ENCODE measurements around the gene DNAJC16.
"Not testable (repeated sequence)": the region's sequence is repeated elsewhere in the genome, so short reads cannot be mapped to it uniquely, and the experiment has no call there.

The DNAJC16 gene

GRCh38 chr1:15526490-15527339 is at the start of gene DNAJC16:
Gene DNAJC16 (plus strand): TSS chr1:15526848. CDS start chr1:15529106, 2,258 bp downstream.
- Mint-ChIP-seq H3K27me3 (no peaks in the 10 kb centered on the region), H3K9me3 (no peaks in the 10 kb centered on the region), H3K27ac (peak within 1 kb of the TSS; percentile 96), H3K4me1 (peaks cover 44% of the 10 kb centered on the region), H3K4me3 (peak within 1 kb of the TSS; percentile 93 to 95)
- peak; percentile 78 for ATAC-seq
- peak; percentile 97 to 99 for DNase-seq

DNA sequence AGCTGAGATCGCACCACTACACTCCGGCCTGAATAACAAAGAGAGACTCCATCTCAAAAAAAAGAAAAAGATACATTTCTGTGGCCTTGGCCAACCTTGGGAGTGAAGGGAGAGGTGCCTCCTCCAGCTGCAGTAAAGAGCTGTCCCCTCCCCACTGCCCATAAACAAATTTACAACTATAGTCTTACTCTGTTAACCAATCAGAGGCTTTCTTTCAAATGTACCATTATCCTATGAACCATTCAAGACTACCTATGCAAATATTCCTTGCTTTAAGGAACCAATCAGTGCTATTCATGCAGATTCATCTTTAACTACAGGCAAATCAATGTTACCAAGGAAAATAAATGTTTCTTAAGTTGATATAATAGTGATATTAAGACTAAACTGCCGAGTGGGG is 49.7 kb upstream of the DNAJC16 start:
- no peaks in the 10 kb centered on the region for H3K27me3 Mint-ChIP-seq

DNA sequence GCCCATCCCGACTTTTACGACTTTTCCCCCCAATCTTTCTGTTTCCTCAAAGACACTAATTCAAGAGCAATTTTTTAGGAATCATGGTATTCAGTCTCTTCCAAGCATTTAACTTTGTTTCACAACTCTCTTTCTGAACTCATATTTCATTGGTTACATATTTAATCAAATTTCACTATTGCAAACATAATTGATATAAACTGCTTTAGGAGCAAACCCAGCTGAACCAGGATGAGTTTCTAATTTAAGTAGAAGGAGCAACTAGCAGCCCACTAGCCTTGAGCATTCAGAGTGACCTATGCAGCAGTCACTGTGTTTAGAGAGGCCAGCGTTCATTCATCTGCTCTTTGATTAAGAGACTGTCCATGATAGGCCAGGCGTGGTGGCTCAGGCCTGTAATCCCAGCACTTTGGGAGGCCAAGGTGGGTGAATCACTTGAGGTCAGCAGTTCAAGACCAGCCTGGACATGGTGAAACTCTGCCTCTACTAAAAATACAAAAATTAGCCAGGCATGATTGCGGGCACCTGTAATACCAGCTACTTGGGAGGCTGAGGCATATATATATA is 48.9 kb upstream of the DNAJC16 start:
- H3K9me3 Mint-ChIP-seq: no peaks in the 10 kb centered on the region

More for the DNA sequence above, 49.7 kb upstream of the DNAJC16 start:
- DNase-seq (no peak), ATAC-seq (no peak)
- Mint-ChIP-seq H3K4me1 (no peaks in the 10 kb centered on the region), H3K9me3 (no peaks in the 10 kb centered on the region), H3K4me3 (no peak overlapping the region), H3K27ac (no peak overlapping the region)

DNA sequence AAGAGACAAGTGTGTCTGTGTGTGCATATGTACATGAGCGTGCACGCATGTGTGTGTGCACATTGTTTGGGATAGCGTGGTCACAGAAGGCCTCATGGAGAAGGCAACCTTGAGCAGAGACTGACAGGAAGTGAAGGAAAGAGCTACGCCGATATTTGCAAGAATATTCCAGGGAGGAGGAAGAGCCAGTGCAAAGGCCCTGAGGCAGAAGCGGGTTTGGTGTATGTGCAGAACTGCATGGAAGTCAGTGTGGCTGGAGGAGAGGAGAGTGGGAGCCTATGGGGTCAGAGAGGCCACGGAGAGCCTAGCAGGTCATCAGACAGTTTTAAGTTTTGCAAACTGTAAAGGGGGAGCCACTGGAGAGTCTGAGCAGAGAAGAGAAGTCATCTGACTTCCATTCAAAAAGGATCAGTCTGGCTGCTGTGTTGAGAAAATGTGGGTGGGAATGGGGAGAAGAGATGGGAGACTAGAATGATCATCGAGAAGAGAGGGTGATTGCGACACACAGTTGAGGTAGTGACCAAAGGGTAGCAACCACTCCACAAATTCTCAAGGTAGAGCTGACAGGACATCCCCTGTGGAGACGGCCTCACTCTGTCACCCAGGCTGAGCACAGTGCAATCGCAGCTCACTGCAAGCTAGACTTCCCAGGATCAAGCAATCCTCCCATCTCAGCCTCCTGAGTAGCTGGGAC is 46.8 kb upstream of the DNAJC16 start:
- Mint-ChIP-seq H3K27ac (no peak overlapping the region), H3K27me3 (no peaks in the 10 kb centered on the region), H3K4me1 (no peaks in the 10 kb centered on the region), H3K4me3 (no peak overlapping the region), H3K9me3 (no peaks in the 10 kb centered on the region)
- ATAC-seq (no peak), DNase-seq (no peak)

More for the DNA sequence above, 48.9 kb upstream of the DNAJC16 start:
- Mint-ChIP-seq H3K27ac (no peak overlapping the region), H3K4me1 (no peaks in the 10 kb centered on the region), H3K27me3 (no peaks in the 10 kb centered on the region), H3K4me3 (no peak overlapping the region)
- DNase-seq (no peak), ATAC-seq (no peak)

GRCh38 chr1:15482455-15482854 is 44.2 kb upstream of the DNAJC16 start:
- H3K4me3 Mint-ChIP-seq, H3K9me3 Mint-ChIP-seq, ATAC-seq, H3K4me1 Mint-ChIP-seq, DNase-seq, H3K27me3 Mint-ChIP-seq, H3K27ac Mint-ChIP-seq: not testable (repeated sequence)

DNA sequence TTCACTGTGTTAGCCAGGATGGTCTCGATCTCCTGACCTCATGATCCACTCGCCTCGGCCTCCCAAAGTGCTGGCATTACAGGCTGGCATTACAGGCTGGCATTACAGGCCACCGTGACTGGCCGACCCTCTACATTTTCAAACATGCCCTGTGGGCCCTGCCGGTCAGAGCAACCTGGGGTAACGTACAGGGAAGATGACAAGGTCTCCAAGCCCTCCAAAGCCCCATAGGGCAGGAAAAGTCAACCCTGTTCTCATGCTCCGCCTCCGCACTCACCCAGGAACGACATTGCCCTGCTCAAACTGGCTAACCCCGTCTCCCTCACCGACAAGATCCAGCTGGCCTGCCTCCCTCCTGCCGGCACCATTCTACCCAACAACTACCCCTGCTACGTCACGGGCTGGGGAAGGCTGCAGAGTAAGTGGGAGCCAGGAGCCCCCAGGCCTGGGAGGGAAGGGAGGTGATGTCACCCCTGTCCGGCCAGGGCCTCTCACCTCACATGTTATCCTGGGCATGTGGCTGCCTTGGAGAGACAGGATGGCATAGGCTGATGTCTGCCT is 43.6 kb upstream of the DNAJC16 start:
- H3K27me3 Mint-ChIP-seq, H3K9me3 Mint-ChIP-seq, DNase-seq, H3K4me3 Mint-ChIP-seq, H3K4me1 Mint-ChIP-seq, ATAC-seq, H3K27ac Mint-ChIP-seq: not testable (repeated sequence)

GRCh38 chr1:15483971-15484370 is 42.7 kb upstream of the DNAJC16 start:
- no peaks in the 10 kb centered on the region for H3K4me1 Mint-ChIP-seq
- no peak overlapping the region for H3K27ac Mint-ChIP-seq
- no peak for ATAC-seq
- no peaks in the 10 kb centered on the region for H3K27me3 Mint-ChIP-seq
- DNase-seq: no peak
- no peak overlapping the region for H3K4me3 Mint-ChIP-seq
- H3K9me3 Mint-ChIP-seq: no peaks in the 10 kb centered on the region

GRCh38 chr1:15484443-15484842 is 42.2 kb upstream of the DNAJC16 start:
- H3K27me3 Mint-ChIP-seq, ATAC-seq, H3K9me3 Mint-ChIP-seq, H3K27ac Mint-ChIP-seq, DNase-seq, H3K4me3 Mint-ChIP-seq, H3K4me1 Mint-ChIP-seq: not testable (repeated sequence)

DNA sequence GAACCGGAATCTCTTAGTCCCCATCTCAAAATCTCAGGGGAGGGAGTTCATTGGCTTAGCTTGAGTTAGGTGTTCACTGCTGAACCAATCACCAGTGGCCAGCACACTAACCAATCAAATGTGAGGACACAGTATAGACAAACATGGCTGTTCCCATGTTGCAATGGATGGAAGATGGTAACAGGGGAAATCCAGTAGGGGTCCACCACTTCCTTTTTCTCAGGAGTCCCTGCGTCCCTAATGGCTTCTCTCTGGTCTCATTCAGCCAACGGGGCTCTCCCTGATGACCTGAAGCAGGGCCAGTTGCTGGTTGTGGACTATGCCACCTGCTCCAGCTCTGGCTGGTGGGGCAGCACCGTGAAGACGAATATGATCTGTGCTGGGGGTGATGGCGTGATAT is 41.0 kb upstream of the DNAJC16 start:
- no peak overlapping the region for H3K4me3 Mint-ChIP-seq
- DNase-seq: no peak
- no peak overlapping the region for H3K27ac Mint-ChIP-seq
- no peaks in the 10 kb centered on the region for H3K9me3 Mint-ChIP-seq
- H3K4me1 Mint-ChIP-seq: no peaks in the 10 kb centered on the region
- no peak for ATAC-seq
- no peaks in the 10 kb centered on the region for H3K27me3 Mint-ChIP-seq

DNA sequence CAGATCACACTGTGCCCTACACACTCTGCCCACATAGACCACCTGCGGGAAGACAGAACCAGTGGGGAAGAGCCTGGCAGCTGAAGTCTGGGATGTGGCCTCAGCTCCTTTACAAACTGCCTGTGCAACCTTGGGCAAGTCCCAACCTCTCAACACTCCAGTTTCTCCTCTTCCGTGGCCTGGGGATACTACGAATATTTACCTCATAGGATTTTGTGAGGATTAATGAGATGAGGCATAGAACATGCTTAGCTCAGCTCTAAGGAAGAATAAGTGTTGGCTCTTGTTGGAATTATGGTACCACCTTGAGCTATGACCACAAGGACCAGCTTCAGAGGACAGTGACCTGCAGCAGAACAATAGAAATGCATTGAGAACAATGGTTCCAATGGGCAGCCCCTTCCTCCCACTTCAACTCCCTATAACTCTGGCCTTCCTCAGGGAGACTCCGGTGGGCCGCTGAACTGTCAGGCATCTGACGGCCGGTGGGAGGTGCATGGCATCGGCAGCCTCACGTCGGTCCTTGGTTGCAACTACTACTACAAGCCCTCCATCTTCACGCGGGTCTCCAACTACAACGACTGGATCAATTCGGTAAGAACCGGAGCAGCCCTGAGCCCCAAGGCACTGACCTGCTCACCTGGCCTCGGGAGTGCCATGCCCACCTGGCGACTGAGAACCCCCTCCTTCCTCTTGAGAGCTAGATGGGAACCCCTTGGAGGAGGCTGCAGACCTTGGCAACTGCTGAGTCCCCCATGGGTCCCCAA is 39.6 kb upstream of the DNAJC16 start:
- not testable (repeated sequence) for H3K27me3 Mint-ChIP-seq, H3K4me3 Mint-ChIP-seq, ATAC-seq, H3K9me3 Mint-ChIP-seq, H3K4me1 Mint-ChIP-seq, DNase-seq
- peak overlapping the region in 1 of 2 donors; percentile 54 for H3K27ac Mint-ChIP-seq

DNA sequence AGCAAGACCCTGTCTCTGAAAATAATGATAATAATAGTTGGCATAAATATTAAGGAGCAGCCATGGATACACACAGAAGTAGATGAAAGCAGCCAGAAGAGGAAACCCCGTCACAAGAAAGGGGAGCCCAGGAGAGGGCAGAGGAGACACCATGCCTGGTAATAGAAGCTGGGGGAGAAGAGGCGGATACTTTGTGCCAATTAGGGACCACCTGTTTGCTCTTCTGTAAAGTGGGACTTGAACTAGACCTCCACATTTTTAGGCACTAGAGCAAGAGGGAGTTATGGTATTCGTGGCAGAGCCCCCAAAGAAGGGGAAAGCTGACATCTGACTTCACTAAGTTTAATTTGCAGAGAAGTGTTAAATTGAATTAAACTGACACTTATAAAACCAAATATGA is 38.3 kb upstream of the DNAJC16 start:
- DNase-seq (no peak), ATAC-seq (no peak)
- Mint-ChIP-seq H3K27ac (no peak overlapping the region), H3K4me1 (peaks cover 5% of the 10 kb centered on the region), H3K4me3 (no peak overlapping the region), H3K9me3 (no peaks in the 10 kb centered on the region), H3K27me3 (no peaks in the 10 kb centered on the region)

- Mint-ChIP-seq H3K4me3 (no peak overlapping the region), H3K4me1 (peaks cover 5% of the 10 kb centered on the region), H3K27me3 (no peaks in the 10 kb centered on the region), H3K27ac (no peak overlapping the region), H3K9me3 (no peaks in the 10 kb centered on the region)
- ATAC-seq (no peak), DNase-seq (no peak)
Measured at GRCh38 chr1:15489052-15489736, 37.5 kb upstream of the DNAJC16 start.

DNA sequence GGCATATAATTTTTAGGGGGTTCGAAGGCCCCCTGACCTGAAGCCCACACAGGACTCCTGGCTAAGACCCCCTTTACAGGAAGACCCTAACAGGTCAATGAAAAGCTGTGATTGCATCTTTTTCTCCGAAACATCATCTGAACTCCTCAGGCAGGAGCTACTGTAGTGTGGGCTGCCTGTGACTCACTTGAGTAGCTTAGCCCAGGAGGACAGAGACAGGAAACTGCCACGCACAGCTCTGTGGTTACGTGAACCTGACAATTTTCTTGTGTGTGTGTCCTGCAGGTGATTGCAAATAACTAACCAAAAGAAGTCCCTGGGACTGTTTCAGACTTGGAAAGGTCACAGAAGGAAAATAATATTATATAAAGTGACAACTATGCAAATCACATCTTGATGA is 35.6 kb upstream of the DNAJC16 start:
- peak; percentile 54 for ATAC-seq

DNA sequence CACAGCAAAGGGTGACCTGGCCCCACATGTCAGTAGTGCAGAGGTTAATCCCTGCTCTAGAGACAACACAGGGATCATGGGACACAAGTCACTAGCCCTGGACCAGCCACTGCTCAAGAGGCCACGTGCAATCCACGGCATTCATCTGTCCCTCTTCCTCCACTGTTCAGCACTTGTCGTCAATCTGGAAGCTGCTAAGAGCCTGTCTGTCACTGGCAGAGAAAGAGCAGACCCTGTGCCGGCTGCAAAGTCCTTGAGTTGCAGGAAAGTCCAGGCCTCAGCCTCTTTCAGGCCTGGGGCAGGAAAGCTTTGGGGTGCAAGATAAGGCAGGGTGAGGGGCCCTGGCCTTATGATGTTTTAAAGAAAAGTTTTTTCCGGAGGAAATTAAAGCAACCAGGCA is 34.1 kb upstream of the DNAJC16 start:
- ATAC-seq (no peak), DNase-seq (no peak)
- Mint-ChIP-seq H3K4me1 (peaks cover 5% of the 10 kb centered on the region), H3K4me3 (no peak overlapping the region), H3K27ac (peak overlapping the region in 1 of 2 donors; percentile 48), H3K27me3 (no peaks in the 10 kb centered on the region), H3K9me3 (no peaks in the 10 kb centered on the region)

More for the DNA sequence above, 35.6 kb upstream of the DNAJC16 start:
- H3K4me1 Mint-ChIP-seq, DNase-seq, H3K27me3 Mint-ChIP-seq, H3K9me3 Mint-ChIP-seq, H3K4me3 Mint-ChIP-seq, H3K27ac Mint-ChIP-seq: not testable (repeated sequence)
